HG03432 (cell line): Measurements from ENCODE around the gene RMI2.

ENCODE experiments used
- ATAC-seq: cut with Tn5 transposase; IDR thresholded peaks from one replicate; pipeline ENCODE4 v1.9.1; 2021; ENCODE audit warnings: mild to moderate bottlenecking, moderate library complexity; ENCODE audit not compliant: unreplicated experiment

Gene RMI2

DNA sequence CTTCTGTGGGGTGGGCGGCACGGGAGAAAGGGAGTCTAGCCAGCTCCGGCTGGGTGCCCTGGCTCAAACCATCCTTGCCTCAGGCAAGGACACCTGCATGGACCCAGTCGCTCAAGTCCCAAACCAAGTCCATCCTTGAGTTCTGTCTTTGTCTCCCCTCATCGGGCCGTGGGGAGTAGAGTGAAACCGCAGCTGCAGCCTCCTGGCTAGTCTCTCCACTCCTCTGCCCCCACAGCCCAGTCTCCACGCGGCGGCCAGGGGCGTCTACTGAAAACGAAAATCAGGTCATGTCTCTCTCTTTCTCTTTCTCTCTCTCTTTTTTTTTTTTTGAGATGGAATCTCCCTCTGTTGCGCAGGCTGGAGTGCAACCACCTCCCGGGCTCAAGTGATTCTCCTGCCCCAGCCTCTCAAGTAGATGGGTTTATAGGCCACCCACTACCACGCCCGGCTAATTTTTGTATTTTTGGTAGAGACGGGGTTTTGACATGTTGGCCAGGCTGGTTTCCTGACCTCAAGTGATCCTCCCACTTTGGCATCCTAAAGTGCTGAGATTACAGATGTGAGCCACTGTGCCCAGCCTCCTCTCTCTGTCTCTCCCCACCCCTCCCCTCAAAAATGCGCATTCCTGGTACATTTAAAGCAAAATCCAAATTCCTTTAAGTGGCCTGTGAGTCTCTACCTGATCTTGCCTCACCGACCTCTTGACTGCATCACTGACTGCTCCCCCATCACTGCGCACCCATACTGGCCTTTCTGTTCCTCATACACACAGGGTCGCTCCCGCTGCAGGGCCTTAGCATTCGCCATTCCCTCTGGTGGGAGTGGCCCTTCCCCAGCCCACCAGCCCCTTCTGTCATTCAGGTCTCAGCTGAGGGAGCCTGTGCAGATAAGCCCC is 17.7 kb upstream of the RMI2 start:
- peak; percentile 34 for ATAC-seq

DNA sequence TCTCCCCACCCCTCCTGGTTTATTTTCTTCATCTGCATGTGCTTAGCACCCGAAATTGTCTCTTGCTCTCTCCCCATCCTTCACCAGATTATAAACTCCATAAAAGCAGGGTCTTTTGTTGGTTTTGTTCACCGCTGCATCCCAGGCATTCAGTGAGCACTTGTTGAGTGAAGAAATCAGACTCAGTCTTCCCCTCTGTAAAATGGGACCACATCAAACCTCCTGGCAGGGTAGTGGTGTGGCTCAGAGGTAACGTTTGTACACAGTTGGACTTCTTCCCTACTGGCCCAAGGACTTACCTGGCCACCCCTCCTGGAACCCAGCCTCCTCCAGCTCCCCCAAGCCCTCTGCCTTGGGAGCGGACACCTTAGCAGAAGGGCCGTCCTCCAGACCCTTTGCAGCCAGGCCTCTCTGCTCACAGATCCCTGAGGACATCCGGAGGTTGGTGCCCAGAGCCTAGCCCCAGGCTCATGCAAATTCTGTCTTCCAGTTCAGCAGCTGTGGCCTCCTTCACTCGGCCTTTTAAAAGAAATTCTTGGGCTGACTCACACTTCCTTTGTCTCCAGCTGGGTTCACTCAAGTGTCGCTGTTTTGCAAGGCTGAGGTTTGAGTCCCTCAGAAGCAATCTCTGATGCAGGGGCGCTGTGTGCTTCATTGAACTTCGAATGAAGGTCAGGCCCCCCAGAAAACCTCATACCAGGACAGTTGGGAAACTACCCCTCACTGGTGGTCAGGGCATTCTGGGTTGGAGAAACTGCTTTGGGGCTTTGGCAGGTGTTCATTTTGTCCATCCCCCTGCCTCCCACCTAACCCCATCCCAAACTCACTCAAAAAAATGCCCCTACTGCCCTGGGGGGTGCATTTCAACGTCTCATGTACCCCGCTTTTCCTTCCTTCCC is 16.8 kb upstream of the RMI2 start:
- peak; percentile 76 for ATAC-seq

DNA sequence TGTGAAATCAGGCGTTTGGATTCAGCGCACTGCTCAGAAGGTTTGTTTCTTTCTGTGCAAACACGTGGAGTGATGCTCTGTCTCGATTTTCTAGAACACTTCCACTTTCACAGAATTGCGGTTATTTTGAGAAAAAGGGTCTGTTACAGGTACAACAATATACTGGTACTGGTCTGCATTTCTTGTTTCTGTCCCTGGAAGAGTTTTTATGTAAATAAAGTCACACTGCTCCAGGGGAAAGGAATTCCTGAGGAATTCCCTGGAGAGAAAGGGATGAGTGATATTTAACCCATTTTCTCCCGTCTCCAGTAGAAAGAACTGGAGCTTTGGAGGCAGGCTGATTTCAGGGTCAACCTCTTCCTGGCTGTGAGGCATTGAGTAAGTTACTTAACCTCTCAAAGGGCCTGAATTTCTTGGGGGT is 16.2 kb upstream of the RMI2 start:
- ATAC-seq, result peak; percentile 12

DNA sequence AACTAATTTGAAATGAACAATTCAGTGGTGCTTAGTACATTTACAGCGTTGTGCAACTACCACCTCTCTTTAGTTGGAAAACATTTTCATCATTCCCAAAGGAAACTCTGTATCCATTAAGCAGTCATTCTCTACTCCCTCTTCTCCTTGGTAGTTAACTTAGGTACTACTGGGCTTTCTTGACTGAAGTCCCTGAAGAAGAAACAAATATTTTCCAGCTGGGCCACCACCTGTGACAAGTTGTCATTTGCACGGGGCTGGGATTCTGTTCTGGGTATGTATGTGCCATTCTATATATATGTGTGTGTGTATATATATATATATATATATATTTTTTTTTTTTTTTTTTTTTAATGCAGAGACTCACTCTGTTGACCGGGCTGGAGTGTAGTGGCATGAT is 15.4 kb upstream of the RMI2 start:
- no peak for ATAC-seq

DNA sequence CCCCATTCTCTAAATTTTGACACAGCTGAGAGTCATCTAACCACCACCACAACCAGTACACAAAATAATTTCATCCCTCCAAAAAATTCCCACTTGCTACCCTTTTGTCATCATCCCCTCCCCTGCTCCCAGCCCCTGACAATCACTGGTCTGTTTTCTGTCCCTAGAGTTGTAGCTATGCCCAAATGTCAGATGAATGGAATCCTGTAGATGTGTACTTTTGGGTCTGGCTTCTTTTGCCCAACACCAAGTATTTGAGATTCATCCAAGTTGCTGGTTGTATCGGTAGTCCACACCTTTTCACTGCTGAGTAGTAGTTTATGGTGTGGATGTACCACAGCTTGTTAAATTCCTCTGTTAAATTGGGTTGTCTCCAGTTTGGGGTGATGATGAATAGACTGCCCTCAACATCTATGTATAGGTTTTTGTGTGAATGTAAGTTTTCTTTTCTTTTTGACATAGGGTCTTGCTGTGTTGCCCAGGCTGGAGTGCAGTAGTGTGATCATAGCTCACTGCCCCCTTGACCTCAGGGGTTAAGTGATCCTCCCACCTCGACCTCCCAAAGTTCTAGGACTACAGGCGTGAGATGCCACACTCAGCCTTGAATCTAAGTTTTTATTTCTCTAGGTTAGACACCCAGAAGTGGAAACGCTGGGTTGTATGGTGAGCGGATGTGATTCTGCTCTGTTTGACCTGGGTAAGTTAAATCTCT is 14.6 kb upstream of the RMI2 start:
- ATAC-seq, result no peak

DNA sequence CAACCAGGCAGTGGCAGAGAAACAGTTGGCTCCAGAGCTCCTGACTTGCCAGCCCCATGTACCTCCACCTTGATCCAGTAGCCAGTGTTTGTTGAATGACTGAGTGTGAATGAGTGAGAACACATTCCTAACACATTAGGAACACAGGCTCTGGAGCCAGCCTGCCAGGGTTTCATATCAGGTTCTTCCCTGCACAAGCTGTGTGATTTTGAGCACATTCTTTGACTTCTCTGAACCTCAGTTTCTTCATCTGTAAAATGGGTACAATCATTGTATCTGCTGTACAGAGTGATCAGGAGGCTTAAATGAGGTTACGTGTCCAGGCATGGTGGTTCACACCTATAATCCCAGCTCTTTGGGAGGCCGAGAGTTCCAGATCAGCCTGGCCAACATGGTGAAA is 13.3 kb upstream of the RMI2 start:
- ATAC-seq, result no peak

DNA sequence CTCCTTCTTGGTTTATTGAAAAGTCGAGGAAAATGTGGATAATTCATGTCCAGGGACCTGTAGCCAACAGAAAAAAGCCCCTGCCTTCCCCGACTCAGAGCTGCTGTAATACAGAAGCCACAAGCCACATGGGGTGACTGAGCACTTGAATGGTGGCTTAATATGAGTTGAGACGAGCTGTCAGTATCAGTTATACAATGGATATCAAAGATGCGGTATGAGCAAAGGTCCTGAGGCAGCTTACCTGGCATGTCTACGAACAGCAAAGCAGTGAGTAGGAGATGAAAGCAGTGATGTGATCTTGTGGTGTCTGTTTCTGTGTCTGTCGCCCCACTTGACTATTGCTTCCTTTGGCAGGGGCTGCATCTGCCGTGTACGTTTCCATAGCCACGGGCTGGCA is 12.2 kb upstream of the RMI2 start:
- ATAC-seq, result no peak

DNA sequence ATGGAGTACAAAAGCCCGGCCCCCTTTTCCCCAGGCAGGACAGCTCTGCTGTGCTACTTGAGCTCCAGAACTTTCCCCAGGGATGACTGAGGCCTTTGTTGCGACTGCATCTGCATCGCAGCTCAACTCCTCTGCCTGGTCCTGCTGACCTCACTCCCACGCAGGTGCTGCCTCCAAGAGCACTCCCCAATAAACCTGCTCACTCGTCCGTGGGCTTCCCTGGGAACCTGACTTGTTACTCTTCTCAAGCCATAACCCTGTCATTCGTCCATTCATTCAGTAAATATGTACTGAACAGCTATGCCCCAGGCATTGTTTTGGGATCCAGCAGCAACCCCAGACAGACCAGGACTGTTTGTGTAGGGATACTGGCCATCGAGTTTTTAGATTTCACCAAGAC is 11.6 kb upstream of the RMI2 start:
- ATAC-seq, result no peak

DNA sequence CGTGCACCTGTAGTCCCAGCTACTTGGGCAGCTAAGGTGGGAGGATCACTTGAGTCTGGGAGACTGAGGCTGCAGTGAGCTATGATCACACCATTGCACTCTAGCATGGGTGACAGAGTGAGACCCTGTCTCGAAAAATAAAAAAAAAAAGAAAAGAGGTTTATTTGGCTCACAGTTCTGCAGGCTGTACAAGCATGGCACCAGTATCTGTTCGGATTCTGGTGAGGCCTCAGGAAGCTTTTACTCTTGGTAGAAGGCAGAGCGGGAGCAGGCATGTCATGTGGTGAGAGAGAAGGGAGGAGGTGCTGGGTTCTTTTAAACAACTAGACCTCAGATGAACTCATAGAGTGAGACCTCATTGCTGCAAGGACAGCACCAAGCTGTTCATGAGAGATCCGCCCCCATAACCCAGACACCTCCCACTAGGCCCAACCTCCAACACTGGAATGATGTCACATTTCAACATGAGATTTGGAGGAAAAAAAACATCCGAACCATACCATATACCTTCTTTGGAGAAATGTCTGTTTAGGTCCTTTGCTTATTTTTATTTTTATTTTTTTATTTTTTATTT is 10.3 kb upstream of the RMI2 start:
- no peak for ATAC-seq

DNA sequence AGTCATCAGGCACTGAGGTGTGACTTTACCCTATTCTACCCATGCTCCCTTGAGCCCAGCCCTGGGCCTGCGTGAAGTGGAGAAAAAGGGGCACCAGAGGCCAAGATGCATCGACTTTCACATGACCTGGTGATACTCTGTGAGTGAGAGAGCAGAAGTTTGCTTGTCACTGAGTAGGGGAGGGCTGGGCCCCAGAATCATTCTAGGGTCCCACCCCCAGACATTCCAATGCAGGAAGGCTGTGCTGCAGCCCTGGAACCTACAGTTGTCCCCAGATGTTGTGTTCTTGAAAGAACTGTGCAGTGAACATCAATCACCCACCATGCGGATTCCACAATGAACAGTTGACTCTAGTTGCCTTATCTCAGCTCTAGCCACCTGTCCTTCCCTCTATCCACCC is 6.2 kb upstream of the RMI2 start:
- ATAC-seq, result no peak

DNA sequence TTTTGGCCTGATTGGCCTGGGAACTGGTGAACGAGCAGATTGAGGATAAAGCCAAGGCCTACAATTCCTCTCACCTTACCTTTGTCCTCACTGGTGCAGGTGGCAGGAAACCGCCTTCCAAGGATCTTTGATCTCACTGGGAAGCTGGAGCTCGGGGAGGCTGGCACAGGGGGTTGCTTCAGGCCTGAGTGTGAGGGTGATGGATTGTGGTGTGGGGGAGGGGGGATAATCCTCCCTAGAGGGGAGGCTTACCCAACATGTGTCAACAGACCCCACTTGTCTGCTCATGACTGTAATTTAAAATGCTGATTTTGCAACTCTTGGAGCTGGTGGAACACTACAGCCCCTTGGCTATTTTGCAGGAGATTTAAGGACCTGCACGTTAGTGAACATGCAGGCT is 4.5 kb upstream of the RMI2 start:
- no peak for ATAC-seq

DNA sequence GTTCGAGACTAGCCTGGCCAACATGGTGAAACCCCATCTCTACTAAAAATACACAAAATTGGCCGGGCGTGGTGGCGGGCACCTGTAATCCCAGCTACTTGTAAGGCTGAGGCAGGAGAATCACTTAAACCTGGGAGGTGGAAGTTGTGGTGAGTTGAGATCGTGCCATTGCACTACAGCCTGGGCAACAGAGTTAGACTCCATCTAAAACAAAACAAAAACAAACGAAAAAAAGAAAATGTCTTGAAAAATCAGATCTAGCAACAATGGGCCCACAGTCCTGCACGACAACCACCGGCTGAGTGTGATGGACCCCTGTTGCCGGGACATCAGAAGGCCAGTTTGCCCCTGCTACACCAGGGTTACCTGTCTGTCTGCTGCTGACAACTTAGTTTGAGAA is 3.9 kb upstream of the RMI2 start:
- no peak for ATAC-seq

DNA sequence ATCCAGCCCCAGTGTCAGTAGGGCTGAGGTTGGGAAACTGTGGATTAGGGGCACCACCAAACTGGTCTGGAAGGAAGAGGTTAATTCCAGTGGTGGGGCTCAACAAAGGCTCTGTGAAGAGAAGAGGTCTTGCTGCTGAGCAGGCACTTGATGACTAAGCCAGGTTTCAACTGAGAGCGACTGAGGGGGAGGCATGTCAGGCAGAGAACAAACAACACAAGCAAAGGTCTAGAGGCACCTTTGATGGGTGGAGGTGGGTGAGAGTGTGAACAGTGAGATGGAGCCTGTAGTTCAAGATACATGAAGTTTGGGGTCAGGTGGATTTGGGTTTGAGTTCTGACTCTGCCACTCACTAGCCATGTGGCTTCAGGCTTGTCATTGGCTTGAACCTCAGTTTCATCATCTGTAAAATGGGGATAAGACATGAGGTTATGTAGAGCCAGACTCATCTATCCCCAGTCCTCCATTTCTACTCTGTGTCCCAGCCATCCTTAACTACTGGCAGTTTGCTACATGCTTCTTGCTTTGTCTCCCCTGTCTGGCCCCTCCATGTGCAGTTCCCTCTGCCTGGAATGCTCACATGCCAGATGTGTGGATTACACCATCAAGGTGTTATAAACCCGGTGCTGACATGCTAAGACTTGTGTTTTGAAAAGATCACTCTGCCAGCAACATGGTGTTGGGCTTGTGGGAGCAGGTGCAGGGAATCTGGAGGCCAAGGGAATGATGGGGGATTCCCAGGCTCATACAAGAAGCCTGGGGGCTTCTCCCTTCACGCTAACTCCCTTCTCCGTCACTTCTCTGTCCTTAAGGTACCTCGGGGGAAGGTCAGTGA is 3.0 kb upstream of the RMI2 start:
- ATAC-seq, result no peak

DNA sequence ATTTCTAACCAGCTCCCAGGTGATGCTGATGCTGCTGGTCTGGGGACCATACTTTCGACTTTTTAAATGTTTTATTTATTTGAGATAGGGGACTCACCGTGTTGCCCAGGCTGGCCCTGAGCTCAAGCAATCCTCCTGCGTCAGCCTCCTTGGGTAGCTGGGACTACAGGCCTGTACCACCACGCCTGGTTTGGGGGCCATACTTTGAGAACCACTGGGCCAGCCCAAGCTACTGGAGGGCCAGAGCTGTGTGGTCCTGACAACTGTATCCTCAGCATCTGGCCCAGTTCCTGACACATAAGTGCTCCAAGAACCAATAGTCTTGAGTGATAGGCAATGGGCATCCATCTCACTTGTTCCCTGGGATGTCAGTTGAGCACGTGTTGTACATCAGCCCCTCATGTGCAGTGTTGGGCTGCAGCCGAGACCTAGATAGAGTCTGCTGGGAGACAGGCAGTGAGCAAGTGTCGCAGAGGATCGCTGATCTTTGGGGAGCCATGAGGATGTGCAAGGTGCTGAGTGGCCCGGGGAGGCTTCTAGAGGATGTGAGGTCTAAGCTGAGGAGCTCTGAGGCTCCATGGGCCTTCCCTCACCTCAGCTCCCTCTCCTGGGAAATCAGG is 1.6 kb downstream of the RMI2 start:
- ATAC-seq, result no peak

DNA sequence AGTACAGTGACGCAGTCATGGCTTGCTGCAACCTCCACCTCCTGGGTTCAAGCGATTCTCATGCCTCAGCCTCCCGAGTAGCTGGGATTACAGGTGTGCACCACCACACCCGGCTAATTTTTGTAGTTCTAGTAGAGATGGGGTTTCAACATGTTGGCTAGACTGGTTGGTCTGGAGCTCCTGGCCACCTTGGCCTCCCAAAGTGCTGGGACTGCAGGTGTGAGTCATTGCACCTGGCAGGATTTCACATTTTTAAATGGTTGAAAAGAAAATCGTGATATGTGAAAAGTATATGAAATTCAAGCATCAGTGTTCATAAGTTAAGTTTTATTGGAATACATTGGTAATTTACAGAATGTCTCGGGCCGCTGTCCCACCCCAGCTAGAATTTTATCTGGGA is 2.6 kb downstream of the RMI2 start:
- no peak for ATAC-seq

DNA sequence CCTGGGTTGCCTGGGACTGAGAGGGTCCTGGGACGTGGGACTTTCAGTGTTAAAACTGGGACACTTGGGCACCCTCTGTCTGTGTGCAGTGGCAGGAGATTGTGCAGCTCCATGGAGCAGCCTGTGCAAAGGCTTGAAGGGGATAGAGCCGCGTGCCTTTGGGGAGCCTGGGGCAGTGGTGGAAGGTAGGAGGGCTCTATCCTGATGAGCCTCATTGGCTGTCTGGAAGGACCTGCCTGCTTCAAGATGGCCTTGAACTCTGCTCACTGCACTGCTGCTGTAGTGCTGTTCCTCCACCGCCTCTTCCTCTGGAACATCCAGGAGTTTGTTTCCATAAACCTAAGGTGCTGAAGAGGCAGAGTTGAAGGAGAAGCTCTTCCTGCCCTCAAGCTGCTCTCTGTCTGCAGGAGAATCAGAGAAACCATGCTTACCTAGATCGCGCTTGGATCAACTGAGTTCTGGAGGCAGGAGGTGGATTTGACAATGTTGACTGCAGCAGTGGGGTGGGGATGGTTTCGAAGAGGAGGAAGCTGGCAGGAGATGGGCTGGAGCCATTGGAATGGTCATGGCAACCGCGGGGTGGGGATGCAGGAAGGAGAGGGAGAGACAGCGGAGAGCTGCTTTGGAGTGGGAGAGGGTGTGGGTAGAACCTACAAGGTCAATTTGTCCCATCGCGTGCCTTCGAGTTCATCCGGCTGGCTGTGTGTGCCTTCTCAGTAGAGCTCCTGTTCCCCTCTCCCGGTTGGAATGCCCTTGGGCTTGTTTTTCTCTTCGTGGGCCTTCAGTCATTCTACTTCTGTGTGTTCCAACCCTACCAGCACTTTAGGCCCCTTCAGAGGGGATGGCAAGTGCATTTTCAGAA is 3.7 kb downstream of the RMI2 start:
- no peak for ATAC-seq

DNA sequence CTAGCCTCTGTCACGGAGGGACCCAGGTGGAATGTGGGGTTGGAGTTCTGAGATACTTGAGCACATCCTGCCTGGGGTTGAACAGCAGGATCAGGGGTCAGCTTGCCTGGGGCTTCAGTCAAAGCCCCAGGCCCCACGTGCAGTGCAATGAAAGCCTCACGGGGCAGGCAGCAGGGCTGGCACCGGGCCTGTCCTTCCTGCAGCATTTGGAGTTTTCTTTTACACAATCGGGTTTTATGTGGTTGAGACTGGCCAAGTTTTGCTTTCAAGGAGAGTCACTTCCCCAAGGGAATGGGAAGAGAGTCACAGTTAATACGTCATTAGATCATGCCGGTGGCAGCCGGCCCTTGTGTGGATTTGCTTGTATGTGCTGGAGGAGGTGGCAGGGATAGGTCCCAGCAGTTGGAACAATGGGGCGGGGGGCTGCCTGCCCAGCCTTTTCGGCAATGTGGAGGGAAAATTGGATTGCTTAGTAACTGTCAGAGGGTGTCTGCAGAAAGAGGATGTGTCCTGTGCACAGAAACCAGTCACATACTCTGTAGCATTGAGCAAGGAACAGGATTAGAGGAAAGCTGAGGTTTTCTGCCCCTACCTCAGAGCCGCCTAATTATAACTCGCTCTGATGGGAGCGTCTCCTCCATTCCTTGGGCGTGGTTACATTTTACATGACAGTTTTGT is 4.5 kb downstream of the RMI2 start:
- no peak for ATAC-seq

DNA sequence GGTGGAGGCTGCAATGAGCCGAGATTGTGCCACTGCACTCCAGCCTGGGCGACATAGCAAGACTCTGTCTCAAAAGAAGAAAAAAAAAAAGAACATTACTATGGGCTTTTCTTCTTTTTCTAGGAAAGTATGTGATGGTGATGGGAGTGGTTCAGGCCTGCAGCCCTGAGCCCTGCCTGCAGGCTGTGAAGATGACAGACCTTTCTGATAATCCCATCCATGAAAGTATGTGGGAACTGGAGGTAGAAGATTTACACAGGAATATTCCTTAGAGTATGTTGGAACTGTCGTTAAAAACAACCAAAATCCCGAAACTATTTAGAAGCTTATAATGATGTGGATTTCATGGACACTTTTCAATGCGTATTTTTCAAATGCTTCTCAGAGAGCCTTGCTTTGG is 5.3 kb downstream of the RMI2 start:
- ATAC-seq, result no peak
